Measurements from ENCODE around the gene GALNT4. TPM values are rescaled to one million over a fixed set of nuclear protein-coding genes. Genes with fewer than 3 reads are reported as not detected.

Gene GALNT4
- total and polyA plus RNA-seq, 2 of the 13 experiments (the other 11 are each of a cell fraction or from before 2014, with no cell fraction given): 4.9 to 6.8 TPM

DNA sequence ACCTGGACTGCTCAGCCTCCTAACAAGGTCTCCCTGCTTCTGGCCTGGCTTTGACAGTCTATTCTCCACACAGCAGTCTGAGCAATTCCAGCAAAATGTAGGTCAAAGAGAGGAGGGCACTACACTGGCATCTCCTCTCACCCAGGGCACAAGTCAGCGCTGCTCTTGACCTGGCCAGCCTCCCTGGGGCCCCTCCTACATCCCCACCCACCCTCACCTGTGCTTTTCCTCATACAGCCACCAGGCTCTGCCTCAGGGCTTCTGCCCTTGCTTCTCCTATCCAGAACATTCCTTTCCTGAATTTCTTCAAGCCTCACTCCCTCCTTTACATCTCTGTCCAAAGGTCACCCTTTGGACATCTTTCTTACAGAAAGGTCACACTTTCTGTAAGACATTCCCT is 33.7 kb downstream of the GALNT4 start:
- no peak for ATAC-seq
- TF ChIP-seq, protein P1, sequence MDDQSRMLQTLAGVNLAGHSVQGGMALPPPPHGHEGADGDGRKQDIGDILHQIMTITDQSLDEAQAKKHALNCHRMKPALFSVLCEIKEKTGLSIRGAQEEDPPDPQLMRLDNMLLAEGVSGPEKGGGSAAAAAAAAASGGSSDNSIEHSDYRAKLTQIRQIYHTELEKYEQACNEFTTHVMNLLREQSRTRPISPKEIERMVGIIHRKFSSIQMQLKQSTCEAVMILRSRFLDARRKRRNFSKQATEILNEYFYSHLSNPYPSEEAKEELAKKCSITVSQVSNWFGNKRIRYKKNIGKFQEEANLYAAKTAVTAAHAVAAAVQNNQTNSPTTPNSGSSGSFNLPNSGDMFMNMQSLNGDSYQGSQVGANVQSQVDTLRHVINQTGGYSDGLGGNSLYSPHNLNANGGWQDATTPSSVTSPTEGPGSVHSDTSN (CRISPR knock-in tag; IDR thresholded peaks at IDR 0.05; ENCODE audit: borderline replicate concordance): no peak
- no peak for TF ChIP-seq ZNF335 (CRISPR knock-in tag; IDR thresholded peaks at IDR 0.05)
- TF ChIP-seq MEIS2 (CRISPR knock-in tag; IDR thresholded peaks at IDR 0.05): no peak
- no peak for TF ChIP-seq RAD21 (CRISPR knock-in tag; IDR thresholded peaks at IDR 0.05)
- 100% methylated on average over 1 of the region's 1 CpG for WGBS (ENCODE audit: low lambda C conversion rate)
- no peak overlapping the region for H3K9ac ChIP-seq (ENCODE audit: insufficient read depth, low read depth, low read length)
- POLR2A ChIA-PET: no interaction called here
- H3K4me1 ChIP-seq (ENCODE audit: insufficient read depth, low read length): peaks cover 17% of the 10 kb centered on the region
- H3K27ac ChIP-seq (ENCODE audit: extremely low read length, insufficient read depth, low read length): no peak overlapping the region
- no peak for FAIRE-seq
- H3K4me3 ChIP-seq (replicated peaks in 1 of 3; ENCODE audit: insufficient read depth in 1 of 3, low read depth in 2 of 3, low read length in 3 of 3): no peak overlapping the region
- no peak overlapping the region for H2AFZ ChIP-seq (ENCODE audit: low read length)
- no peaks in the 10 kb centered on the region for H3K79me2 ChIP-seq (ENCODE audit: insufficient read depth, low read length)
- CTCF ChIA-PET (ENCODE audit: low intra/inter-chr PET ratio, low total read pairs): no interaction called here
- no TSS peak for BruUV-seq (replicated peaks)
- intact Hi-C loops (cut with micrococcal nuclease; ENCODE audit: unreplicated experiment) (no loop called here), in situ Hi-C loops (cut with HindIII; ENCODE audit: extremely low pct_ligation_motif_present, low pct_unique_long_range_greater_than_20kb) (no loop called here)
- H4K20me1 ChIP-seq (ENCODE audit: insufficient read depth, low read length): no peaks in the 10 kb centered on the region
- H3K9me3 ChIP-seq (ENCODE audit: low read length): no peaks in the 10 kb centered on the region
- no peak overlapping the region for H3K4me2 ChIP-seq (ENCODE audit: low read depth, low read length)
- peaks cover 0 to 1% of the 10 kb centered on the region in 2 experiments; a peak in 2 of 5 replicates for H3K36me3 ChIP-seq (replicated peaks in 1 of 2; ENCODE audit: control insufficient read depth in 1 of 2, insufficient read depth in 2 of 2, low read length in 2 of 2)
- no peak for DNase-seq (ENCODE audit: low spot score)
- H3K27me3 ChIP-seq (ENCODE audit: control insufficient read depth in 1 of 2, insufficient read depth in 2 of 2, low read length in 2 of 2): no peaks in the 10 kb centered on the region

DNA sequence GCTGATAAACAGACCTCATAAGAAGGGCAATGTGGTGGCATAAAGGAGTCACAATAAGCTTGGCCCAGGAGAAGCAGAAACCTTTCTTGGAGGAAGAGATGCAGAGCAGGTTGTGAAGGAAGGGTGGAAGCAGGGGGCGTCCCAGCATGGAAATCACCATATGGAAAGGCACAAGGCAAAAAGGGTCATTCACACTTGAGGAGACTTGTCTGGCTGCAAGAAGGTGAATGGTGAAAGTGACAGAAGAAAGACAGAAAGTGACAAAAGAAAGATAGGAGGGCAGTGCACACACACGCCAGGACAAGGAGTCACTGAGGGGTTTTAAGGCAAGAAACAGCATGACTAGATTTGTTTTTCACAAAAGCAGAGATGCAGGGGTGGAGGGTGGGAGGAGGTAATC is 38.3 kb downstream of the GALNT4 start:
- Histone ChIP-seq H4K20me1 (ENCODE audit: insufficient read depth, low read length) (no peaks in the 10 kb centered on the region), H3K4me2 (ENCODE audit: low read depth, low read length) (no peak overlapping the region), H3K9me3 (ENCODE audit: low read length) (no peaks in the 10 kb centered on the region), H3K79me2 (ENCODE audit: insufficient read depth, low read length) (no peaks in the 10 kb centered on the region), H3K27me3 (ENCODE audit: control insufficient read depth in 1 of 2, insufficient read depth in 2 of 2, low read length in 2 of 2) (no peaks in the 10 kb centered on the region), H2AFZ (ENCODE audit: low read length) (no peak overlapping the region), H3K4me3 (replicated peaks in 1 of 3; ENCODE audit: insufficient read depth in 1 of 3, low read depth in 2 of 3, low read length in 3 of 3) (no peak overlapping the region), H3K9ac (ENCODE audit: insufficient read depth, low read depth, low read length) (no peak overlapping the region), H3K27ac (ENCODE audit: extremely low read length, insufficient read depth, low read length) (no peak overlapping the region), H3K4me1 (ENCODE audit: insufficient read depth, low read length) (no peaks in the 10 kb centered on the region), H3K36me3 (replicated peaks in 1 of 2; ENCODE audit: control insufficient read depth in 1 of 2, insufficient read depth in 2 of 2, low read length in 2 of 2) (peaks cover 0 to 1% of the 10 kb centered on the region in 2 experiments; a peak in 1 of 5 replicates)
- ATAC-seq (no peak), FAIRE-seq (no peak), DNase-seq (ENCODE audit: low spot score) (no peak)
- BruUV-seq (replicated peaks): no TSS peak
- no peak for TF ChIP-seq ZFP36L2 (CRISPR knock-in tag; IDR thresholded peaks at IDR 0.05)
- no peak for TF ChIP-seq ZNF850 (CRISPR knock-in tag; conservative IDR thresholded peaks at IDR 0.05)
- no peak for TF ChIP-seq NKX3-1 (CRISPR knock-in tag; IDR thresholded peaks at IDR 0.05)
- TF ChIP-seq ZKSCAN5 (CRISPR knock-in tag; IDR thresholded peaks at IDR 0.05): no peak
- TF ChIP-seq ZNF253 (CRISPR knock-in tag; IDR thresholded peaks at IDR 0.05; ENCODE audit: borderline replicate concordance): no peak
- ChIA-PET POLR2A (no interaction called here), CTCF (ENCODE audit: low intra/inter-chr PET ratio, low total read pairs) (no interaction called here)
- in situ Hi-C loops (cut with HindIII; ENCODE audit: extremely low pct_ligation_motif_present, low pct_unique_long_range_greater_than_20kb) (no loop called here), intact Hi-C loops (cut with micrococcal nuclease; ENCODE audit: unreplicated experiment) (no loop called here)
- WGBS (ENCODE audit: low lambda C conversion rate): 98% methylated on average over 2 of the region's 2 CpGs
